HEK293T (cell line): ENCODE results near the gene AADACL4.

Experiments
- CTCF ChIA-PET: fragments of 350-600 bp; formaldehyde crosslinking; extraction: SDS; loops from one replicate; lab custom pipeline; 2021; ENCODE audit warnings: antibody characterized with exemption, inconsistent platforms; lab: Yijun Ruan, JAX
- POLR2A ChIA-PET: fragments of 350-600 bp; formaldehyde crosslinking; extraction: SDS; loops from one replicate; lab custom pipeline; 2020; ENCODE audit warnings: antibody characterized with exemption, inconsistent platforms; lab: Yijun Ruan, JAX
- DNase-seq: peaks from one replicate; pipeline ENCODE4 v3.0.0; 2012; ENCODE audit warnings: mixed read lengths; ENCODE audit errors: extremely low spot score
- ARNT ChIP-seq: fragments of 450-650 bp; IDR thresholded peaks from 2 replicates; pipeline ENCODE4 v1.6.1; 2017; ENCODE audit warnings: mild to moderate bottlenecking
- BHLHE40 ChIP-seq: fragments of 450-650 bp; IDR thresholded peaks from 2 replicates; pipeline ENCODE4 v1.6.1; 2016; ENCODE audit warnings: mild to moderate bottlenecking, moderate library complexity, borderline replicate concordance
- CTBP1 ChIP-seq: fragments of 450-650 bp; IDR thresholded peaks from 2 replicates; pipeline ENCODE4 v1.6.1; 2016; ENCODE audit warnings: borderline replicate concordance
- ELF4 ChIP-seq: fragments of 450-650 bp; IDR thresholded peaks from 2 replicates; pipeline ENCODE4 v1.6.1; 2017; ENCODE audit warnings: antibody characterized with exemption
- FOXA1 ChIP-seq: fragments of 450-650 bp; IDR thresholded peaks from 2 replicates; pipeline ENCODE4 v1.6.1; 2016; ENCODE audit warnings: mild to moderate bottlenecking
- FOXK2 ChIP-seq: fragments of 450-650 bp; IDR thresholded peaks from 2 replicates; pipeline ENCODE4 v1.6.1; 2016; ENCODE audit warnings: mild to moderate bottlenecking
- FOXM1 ChIP-seq: fragments of 450-650 bp; IDR thresholded peaks from 2 replicates; pipeline ENCODE4 v1.6.1; 2017; ENCODE audit warnings: mild to moderate bottlenecking, borderline replicate concordance
- HDGF ChIP-seq: fragments of 450-650 bp; IDR thresholded peaks from 2 replicates; pipeline ENCODE4 v1.6.1; 2017; ENCODE audit warnings: antibody characterized with exemption, borderline replicate concordance
- L3MBTL2 ChIP-seq: fragments of 450-650 bp; conservative IDR thresholded peaks from 2 replicates; pipeline ENCODE4 v1.6.1; 2016; ENCODE audit warnings: mild to moderate bottlenecking
- LEF1 ChIP-seq: fragments of 450-650 bp; IDR thresholded peaks from 2 replicates; pipeline ENCODE4 v1.6.1; 2017; ENCODE audit warnings: mild to moderate bottlenecking, borderline replicate concordance
- NFRKB ChIP-seq: fragments of 450-650 bp; IDR thresholded peaks from 2 replicates; pipeline ENCODE4 v1.6.1; 2016; ENCODE audit warnings: mild to moderate bottlenecking, moderate library complexity
- SP1 ChIP-seq: fragments of 450-650 bp; IDR thresholded peaks from 2 replicates; pipeline ENCODE4 v1.6.1; 2017
- SUZ12 ChIP-seq: fragments of 450-650 bp; IDR thresholded peaks from 2 replicates; pipeline ENCODE4 v1.6.1; 2016; ENCODE audit warnings: mild to moderate bottlenecking
- TARDBP ChIP-seq: fragments of 450-650 bp; IDR thresholded peaks from 2 replicates; pipeline ENCODE4 v1.6.1; 2016
- ZNF384 ChIP-seq: fragments of 450-650 bp; IDR thresholded peaks from 2 replicates; pipeline ENCODE4 v1.6.1; 2016
- TF ChIP-seq, protein P1 (sequence below): fragments of 450-650 bp; IDR thresholded peaks from 2 replicates; pipeline ENCODE4 v1.6.1; 2016

Gene AADACL4

DNA sequence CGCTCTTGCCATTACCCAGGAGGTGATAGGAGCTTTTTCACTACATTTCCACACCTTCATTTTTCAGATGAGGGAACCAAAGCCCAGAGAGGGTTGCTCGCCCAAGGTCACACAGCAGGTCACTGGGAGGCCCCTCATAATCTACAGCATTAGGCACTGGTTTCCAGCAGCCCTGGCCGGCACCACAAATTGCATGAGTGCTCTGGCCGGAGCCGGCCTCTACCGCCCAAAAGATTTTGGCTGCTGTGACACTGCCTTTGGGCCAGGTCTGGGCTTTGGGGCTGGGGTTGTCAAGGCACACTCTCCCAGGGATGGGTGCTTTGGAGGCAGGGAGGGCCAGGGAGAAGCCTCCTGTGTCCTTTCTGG lies 41.2 kb upstream of the AADACL4 start:
- ChIA-PET CTCF (no interaction called here), POLR2A (no interaction called here)
- DNase-seq, result no peak
- TF ChIP-seq FOXA1, result no peak
- TF ChIP-seq HDGF, result no peak
- TF ChIP-seq ARNT, result no peak

DNA sequence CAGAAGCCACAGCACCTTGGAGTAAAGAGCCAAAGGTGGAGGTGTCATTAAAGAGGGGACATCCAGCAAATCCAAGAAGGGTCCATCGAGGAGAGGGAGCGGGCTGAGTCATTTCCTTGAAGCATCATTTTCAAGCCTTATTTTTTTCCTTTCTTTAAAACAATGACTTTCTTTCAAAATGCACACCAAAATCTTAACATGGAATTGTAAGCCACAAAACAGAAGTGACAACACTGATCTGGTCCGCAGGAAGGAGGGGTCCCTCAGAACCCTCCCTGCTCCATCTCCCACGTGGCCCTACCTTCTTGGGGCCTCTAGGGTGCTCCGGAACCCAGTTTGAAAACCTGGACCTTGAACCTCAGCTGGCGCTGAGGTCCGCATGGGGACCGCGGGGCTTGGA lies 40.7 kb upstream of the AADACL4 start:
- ChIA-PET CTCF (interaction anchor here (0.7 to 1.3 kb wide), 2 partner anchors 16 to 128 kb away, joined by 3 to 4 read pairs; no protein-coding TSS in a partner anchor), POLR2A (interaction anchor here (2.1 kb wide), 1 partner anchor 14 kb away, joined by 32 read pairs; the partner anchor contains the start of gene DHRS3)
- no peak for TF ChIP-seq FOXK2
- no peak for TF ChIP-seq FOXM1
- no peak for TF ChIP-seq BHLHE40
- TF ChIP-seq HDGF, result no peak
- TF ChIP-seq, protein P1, sequence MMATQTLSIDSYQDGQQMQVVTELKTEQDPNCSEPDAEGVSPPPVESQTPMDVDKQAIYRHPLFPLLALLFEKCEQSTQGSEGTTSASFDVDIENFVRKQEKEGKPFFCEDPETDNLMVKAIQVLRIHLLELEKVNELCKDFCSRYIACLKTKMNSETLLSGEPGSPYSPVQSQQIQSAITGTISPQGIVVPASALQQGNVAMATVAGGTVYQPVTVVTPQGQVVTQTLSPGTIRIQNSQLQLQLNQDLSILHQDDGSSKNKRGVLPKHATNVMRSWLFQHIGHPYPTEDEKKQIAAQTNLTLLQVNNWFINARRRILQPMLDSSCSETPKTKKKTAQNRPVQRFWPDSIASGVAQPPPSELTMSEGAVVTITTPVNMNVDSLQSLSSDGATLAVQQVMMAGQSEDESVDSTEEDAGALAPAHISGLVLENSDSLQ, result no peak
- no peak for TF ChIP-seq LEF1
- TF ChIP-seq NFRKB, result no peak
- TF ChIP-seq SP1, result no peak
- TF ChIP-seq ZNF384, result no peak
- TF ChIP-seq ARNT, result no peak
- no peak for TF ChIP-seq ELF4
- no peak for TF ChIP-seq FOXA1
- TF ChIP-seq CTBP1, result no peak
- no peak for DNase-seq

DNA sequence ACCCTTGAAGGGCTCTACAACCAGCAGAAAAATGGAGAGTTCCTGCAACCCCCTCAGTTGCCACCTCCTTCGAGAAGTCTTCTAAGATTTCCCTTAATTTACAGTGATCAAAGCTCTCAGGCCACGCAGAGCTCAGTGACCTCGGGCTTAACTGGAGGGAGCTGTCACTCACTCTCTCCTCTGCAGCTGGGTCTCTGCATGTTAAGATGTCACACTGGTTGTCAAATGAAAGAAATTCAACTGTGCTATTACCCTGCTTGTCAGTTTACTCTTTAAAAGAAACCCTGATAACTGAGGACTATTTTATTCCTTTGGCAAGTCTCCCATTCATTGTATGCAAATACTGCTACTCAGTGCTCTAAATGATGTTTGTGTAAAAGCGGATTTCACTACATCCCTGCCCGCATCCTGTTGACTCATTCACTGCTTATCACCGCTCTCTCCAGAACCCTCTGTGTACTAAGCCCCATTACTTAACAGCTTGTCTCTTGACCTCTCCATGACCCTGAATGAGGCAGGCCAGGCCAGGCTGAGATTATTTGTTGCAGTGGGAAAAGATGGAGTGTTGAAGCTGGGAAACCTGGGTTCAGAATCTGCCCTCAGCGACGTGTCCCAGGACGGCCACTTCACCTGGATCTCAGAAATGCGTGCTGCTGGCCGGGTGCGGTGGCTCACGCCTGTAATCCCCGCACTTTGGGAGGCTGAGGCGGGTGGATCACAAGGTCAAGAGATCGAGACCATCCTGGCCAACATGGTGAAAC lies 39.6 kb upstream of the AADACL4 start:
- ChIA-PET POLR2A (interaction anchor here (0.7 to 2.1 kb wide), 2 partner anchors 13 to 17 kb away, joined by 3 to 32 read pairs; partner anchors contain the start of gene DHRS3), CTCF (interaction anchor here (0.7 to 1.3 kb wide), 2 partner anchors 14 to 30 kb away, joined by 3 to 6 read pairs; no protein-coding TSS in a partner anchor)
- DNase-seq, result no peak
- TF ChIP-seq FOXK2 (no peak), ELF4 (no peak), FOXA1 (no peak)
- TF ChIP-seq, protein P1, result peak; percentile 72

DNA sequence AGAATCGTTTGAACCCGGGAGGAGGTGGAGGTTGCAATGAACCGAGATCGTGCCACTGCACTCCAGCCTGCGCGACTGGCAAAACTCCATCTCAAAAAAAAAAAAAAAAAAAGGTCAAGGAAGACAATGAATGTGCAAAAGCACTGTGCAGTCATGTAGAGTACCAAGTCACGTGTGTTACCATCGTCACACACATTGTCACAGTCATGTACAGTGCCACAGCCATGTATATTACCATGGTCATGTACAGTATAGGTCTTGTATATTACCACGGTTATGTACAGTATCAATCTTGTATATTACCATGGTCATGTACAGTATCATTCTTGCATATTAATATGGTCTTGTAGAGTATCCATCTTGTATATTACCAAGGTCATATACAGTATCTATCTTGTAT lies 38.9 kb upstream of the AADACL4 start:
- DNase-seq, result no peak
- CTCF ChIA-PET, result interaction anchor here (0.7 kb wide), 1 partner anchor 31 kb away, joined by 6 read pairs; no protein-coding TSS in a partner anchor
- TF ChIP-seq LEF1, result no peak
- no peak for TF ChIP-seq SP1
- no peak for TF ChIP-seq NFRKB
- no peak for TF ChIP-seq FOXM1
- TF ChIP-seq, protein P1, result no peak
- TF ChIP-seq L3MBTL2, result no peak
- POLR2A ChIA-PET, result interaction anchor here (2.1 kb wide), 1 partner anchor 12 kb away, joined by 32 read pairs; the partner anchor contains the start of gene DHRS3

DNA sequence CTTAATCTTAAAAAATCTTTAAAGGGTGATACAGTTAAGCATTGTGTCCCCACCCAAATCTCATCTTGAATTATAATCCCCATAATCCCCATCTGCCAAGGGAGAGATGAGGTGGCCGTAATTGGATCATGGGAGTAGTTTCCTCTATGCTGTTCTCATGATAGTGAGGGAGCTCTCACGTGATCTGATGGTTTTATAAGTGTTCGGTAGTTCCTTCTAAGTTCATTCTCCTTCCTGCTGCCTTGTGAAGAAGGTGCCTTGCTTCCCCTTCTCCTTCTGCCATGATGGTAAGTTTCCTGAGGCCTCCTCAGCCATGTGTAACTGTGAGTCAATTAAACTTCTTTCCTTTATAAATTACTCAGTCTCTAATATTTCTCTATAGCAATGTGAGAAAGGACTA lies 36.6 kb upstream of the AADACL4 start:
- TF ChIP-seq, protein P1, result no peak
- TF ChIP-seq TARDBP (no peak), SP1 (no peak)
- no peak for DNase-seq
- POLR2A ChIA-PET, result no interaction called here
- CTCF ChIA-PET, result no interaction called here

DNA sequence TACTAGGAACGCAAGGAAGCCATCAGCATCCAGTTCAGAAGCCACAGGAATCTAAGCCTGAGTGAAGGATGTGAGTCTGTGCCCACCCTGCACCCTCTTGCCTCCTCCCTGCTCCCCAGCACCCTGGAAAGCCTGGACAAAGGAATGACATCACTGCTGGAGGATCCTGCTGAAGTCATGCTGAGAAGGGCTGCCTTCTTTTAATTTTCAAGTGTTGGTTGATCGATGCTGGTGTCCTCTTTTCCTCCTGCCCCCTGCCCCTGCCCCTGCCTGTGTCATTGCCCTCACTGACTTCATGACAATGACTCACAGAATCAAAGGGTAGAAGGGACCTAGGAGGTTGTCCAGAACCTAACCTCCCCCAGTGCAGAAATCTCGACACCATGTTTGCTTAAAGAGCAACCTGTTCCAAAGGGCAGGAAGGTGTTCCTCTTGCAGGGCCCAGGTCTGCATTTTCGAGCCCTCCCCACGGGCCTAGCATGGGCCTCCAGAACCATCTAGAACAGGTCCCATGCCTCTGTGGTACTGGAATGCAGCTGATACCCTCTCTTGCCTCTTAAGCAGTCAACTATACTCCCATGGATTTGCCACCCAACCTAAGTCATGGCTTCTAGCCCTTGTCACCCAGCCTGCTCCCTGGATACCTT lies 35.5 kb upstream of the AADACL4 start:
- ChIA-PET CTCF (no interaction called here), POLR2A (no interaction called here)
- TF ChIP-seq NFRKB (no peak), LEF1 (no peak), HDGF (no peak), BHLHE40 (no peak), FOXK2 (no peak), SP1 (no peak), TARDBP (no peak), ARNT (no peak), SUZ12 (no peak)
- TF ChIP-seq, protein P1, result no peak
- no peak for DNase-seq
